HepG2 (cell line): Measurements from ENCODE around the gene WDR3. TPM values are rescaled to one million over a fixed set of nuclear protein-coding genes. Genes with fewer than 3 reads are reported as not detected.

ENCODE experiments used
- BCL3 ChIP-seq: sonication (generic); formaldehyde crosslinking; IDR thresholded peaks from 2 replicates; pipeline ENCODE4 v1.5.1; 2020; ENCODE audit warnings: mild to moderate bottlenecking, missing genetic modification reagents, moderate library complexity
- HOXA3 ChIP-seq: sonication (generic); formaldehyde crosslinking; IDR thresholded peaks from 2 replicates; pipeline ENCODE4 v1.5.0; 2020; ENCODE audit warnings: missing genetic modification reagents
- JUND ChIP-seq: sonication (generic); formaldehyde crosslinking; IDR thresholded peaks from 2 replicates; pipeline ENCODE4 v1.8.0; 2022; ENCODE audit warnings: mild to moderate bottlenecking, missing genetic modification reagents
- KDM5B ChIP-seq: sonication (generic); formaldehyde crosslinking; IDR thresholded peaks from 2 replicates; pipeline ENCODE4 v1.4.0; 2020; ENCODE audit warnings: missing genetic modification reagents, mild to moderate bottlenecking, borderline replicate concordance
- KMT2A ChIP-seq: sonication (generic); formaldehyde crosslinking; IDR thresholded peaks from 2 replicates; pipeline ENCODE4 v1.4.0; 2020; ENCODE audit warnings: missing genetic modification reagents
- MED1 ChIP-seq: sonication (generic); formaldehyde crosslinking; IDR thresholded peaks from 2 replicates; pipeline ENCODE4 v1.4.0; 2020; ENCODE audit warnings: missing genetic modification reagents
- POLR2A ChIP-seq, 2 experiments: IDR thresholded peaks; 2 replicates each; pipeline ENCODE4 v1.6.1; 2011; ENCODE audit warnings: low read depth in 2 of 2, low read length in 2 of 2, mild to moderate bottlenecking in 1 of 2, moderate library complexity in 1 of 2; ENCODE audit not compliant: insufficient read depth in 1 of 2
- RBFOX2 ChIP-seq: fragments of 200-400 bp; formaldehyde crosslinking; IDR thresholded peaks from 2 replicates; pipeline ENCODE4 v1.6.1; 2017; ENCODE audit warnings: low read depth, mild to moderate bottlenecking, low read length
- SETDB1 ChIP-seq: sonication (generic); formaldehyde crosslinking; IDR thresholded peaks from 2 replicates; pipeline ENCODE4 v1.5.1; 2020; ENCODE audit warnings: missing genetic modification reagents, mild to moderate bottlenecking, borderline replicate concordance
- SP1 ChIP-seq, 2 experiments: fragments of 450-650 bp in 1 of 2; sonication (generic) in 1 of 2; formaldehyde crosslinking in 1 of 2; IDR thresholded peaks; 2 replicates each; pipeline versions ENCODE4 v1.4.0 to v1.6.1; 2016 to 2020; ENCODE audit warnings: missing genetic modification reagents in 1 of 2
- SP4 ChIP-seq: sonication (generic); formaldehyde crosslinking; IDR thresholded peaks from 2 replicates; pipeline ENCODE4 v1.8.1; 2023; ENCODE audit warnings: mild to moderate bottlenecking, missing genetic modification reagents
- TAF15 ChIP-seq: fragments of 200-400 bp; formaldehyde crosslinking; IDR thresholded peaks from one replicate; pipeline ENCODE4 v1.6.1; 2018; ENCODE audit warnings: mild to moderate bottlenecking, low read depth, low read length; ENCODE audit not compliant: poor library complexity, severe bottlenecking
- ZFP36 ChIP-seq: fragments of 150-350 bp; IDR thresholded peaks from 2 replicates; pipeline ENCODE4 v1.6.1; 2018; ENCODE audit warnings: borderline replicate concordance, low read length, low read depth; ENCODE audit not compliant: partially characterized antibody
- ZGPAT ChIP-seq: IDR thresholded peaks from 2 replicates; pipeline ENCODE4 v1.6.1; 2016; ENCODE audit warnings: mild to moderate bottlenecking
- ZNF230 ChIP-seq: sonication (generic); formaldehyde crosslinking; IDR thresholded peaks from 2 replicates; pipeline ENCODE4 v1.4.0; 2020; ENCODE audit warnings: mild to moderate bottlenecking, missing genetic modification reagents
- ZNF292 ChIP-seq: sonication (generic); formaldehyde crosslinking; IDR thresholded peaks from 2 replicates; pipeline ENCODE4 v1.8.1; 2022; ENCODE audit warnings: mild to moderate bottlenecking, low read depth, missing genetic modification reagents, borderline replicate concordance
- ZNF354B ChIP-seq: sonication (generic); formaldehyde crosslinking; IDR thresholded peaks from 2 replicates; pipeline ENCODE4 v1.8.0; 2022; ENCODE audit warnings: mild to moderate bottlenecking, missing genetic modification reagents
- ZNF44 ChIP-seq: sonication (generic); formaldehyde crosslinking; IDR thresholded peaks from 2 replicates; pipeline ENCODE4 v1.5.1; 2020; ENCODE audit warnings: mild to moderate bottlenecking, missing genetic modification reagents
- ZNF567 ChIP-seq: sonication (generic); formaldehyde crosslinking; IDR thresholded peaks from 2 replicates; pipeline ENCODE4 v1.8.1; 2023; ENCODE audit warnings: mild to moderate bottlenecking, missing genetic modification reagents, borderline replicate concordance
- ZNF619 ChIP-seq: sonication (generic); formaldehyde crosslinking; IDR thresholded peaks from 2 replicates; pipeline ENCODE4 v1.4.0; 2020; ENCODE audit warnings: mild to moderate bottlenecking, missing genetic modification reagents
- ZNF772 ChIP-seq: sonication (generic); formaldehyde crosslinking; IDR thresholded peaks from 2 replicates; pipeline ENCODE4 v1.5.0; 2020; ENCODE audit warnings: mild to moderate bottlenecking, missing genetic modification reagents
- polyA plus RNA-seq, 8 experiments: library from polyadenylated mRNA; depleted of rRNA in 3 of 8; stranded (reverse) in 7 of 8; unstranded in 1 of 8; fragments of >200 nt; fragmentation: Illumina TruSeq in 4 of 8; extraction: Trizol in 4 of 8; gene quantifications; 2 replicates each; pipeline versions ENCODE4 v1.2.1 to v1.2.3, GENCODE V29; 2011 to 2016; ENCODE audit warnings: low read depth in 4 of 8, missing spikeins in 1 of 8, mixed read lengths in 1 of 8; ENCODE audit not compliant: insufficient read depth in 1 of 8
- total RNA-seq, 5 experiments: library from RNA; depleted of rRNA; stranded (reverse); fragments of >200 nt; fragmentation: Illumina TruSeq; extraction: Trizol; gene quantifications; 2 replicates each; pipeline ENCODE4 v1.2.3, GENCODE V29; 2016; ENCODE audit warnings: low read depth in 1 of 5
- TF ChIP-seq, protein P1 (sequence below): sonication (generic); formaldehyde crosslinking; IDR thresholded peaks from 2 replicates; pipeline ENCODE4 v1.5.0; 2020; ENCODE audit warnings: missing genetic modification reagents
- TF ChIP-seq, protein P2 (sequence below), 2 experiments: IDR thresholded peaks; 2 replicates each; pipeline ENCODE4 v1.6.1; 2011 to 2012; ENCODE audit warnings: low read length in 2 of 2, borderline replicate concordance in 1 of 2, low read depth in 1 of 2, mild to moderate bottlenecking in 1 of 2, moderate library complexity in 1 of 2

Gene WDR3
- total and polyA plus RNA-seq, 2 of the 13 experiments (the other 11 are each of a cell fraction or from before 2014, with no cell fraction given): 15.9 to 55.5 TPM

DNA sequence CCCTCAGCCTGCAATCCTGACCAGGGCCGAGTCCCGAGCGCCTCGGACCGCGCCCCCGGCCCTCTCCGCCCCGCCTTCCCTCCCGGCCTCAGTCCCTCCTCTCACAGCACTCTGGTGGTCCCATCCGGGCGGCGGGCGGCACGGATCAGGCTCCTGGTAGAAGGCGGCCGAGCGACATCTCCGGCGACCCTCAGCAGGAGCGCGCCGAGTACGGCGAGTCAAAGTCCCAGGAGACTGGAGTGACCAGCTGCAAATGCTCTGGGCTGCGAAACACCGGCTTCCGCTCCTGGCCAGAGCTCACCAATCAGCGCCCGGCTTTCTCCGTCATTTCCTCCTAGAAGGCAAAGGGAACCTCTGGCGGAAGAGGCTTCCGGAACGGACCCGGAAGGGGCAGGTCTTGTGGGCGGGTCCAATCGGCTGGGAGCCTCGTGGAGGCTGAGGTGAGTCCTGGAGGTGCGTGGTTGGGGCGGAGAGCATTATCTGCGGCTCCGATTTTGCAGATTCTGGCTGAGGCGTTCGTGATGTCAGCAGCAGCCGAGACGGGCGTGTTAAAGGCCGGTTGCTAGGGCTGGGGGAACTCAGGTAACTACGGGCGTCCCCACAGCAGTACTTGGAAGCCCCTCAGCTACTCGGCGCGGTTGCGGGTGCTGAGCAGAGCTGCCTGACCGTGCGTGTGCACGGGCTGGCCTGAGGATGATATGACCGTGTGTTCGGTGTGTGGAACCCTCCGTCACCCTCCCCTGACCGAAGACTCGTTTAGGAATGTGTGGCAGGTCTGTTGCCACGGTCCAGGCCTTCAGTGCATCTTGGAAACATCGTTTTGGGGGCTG, at the start of gene WDR3, which contains the start of gene GDAP2 (continued):
- peak; percentile 82; the same call in 1 of the 2 replicates for TF ChIP-seq BCL3 (CRISPR knock-in tag)
- no peak for TF ChIP-seq TAF15
- TF ChIP-seq RBFOX2: peak; percentile 86
- peak; percentile 82 for TF ChIP-seq ZNF230 (CRISPR knock-in tag)
- peak; percentile 40; the same call in 1 of the 2 replicates for TF ChIP-seq ZNF44 (CRISPR knock-in tag)
- TF ChIP-seq ZGPAT: peak; percentile 60; the same call in 1 of the 2 replicates
- TF ChIP-seq ZNF292 (CRISPR knock-in tag): no peak
- peak; percentile 46; the same call in 1 of the 2 replicates for TF ChIP-seq KDM5B (CRISPR knock-in tag)
- TF ChIP-seq, protein P1, sequence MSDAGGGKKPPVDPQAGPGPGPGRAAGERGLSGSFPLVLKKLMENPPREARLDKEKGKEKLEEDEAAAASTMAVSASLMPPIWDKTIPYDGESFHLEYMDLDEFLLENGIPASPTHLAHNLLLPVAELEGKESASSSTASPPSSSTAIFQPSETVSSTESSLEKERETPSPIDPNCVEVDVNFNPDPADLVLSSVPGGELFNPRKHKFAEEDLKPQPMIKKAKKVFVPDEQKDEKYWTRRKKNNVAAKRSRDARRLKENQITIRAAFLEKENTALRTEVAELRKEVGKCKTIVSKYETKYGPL (CRISPR knock-in tag): no peak
- 0 out of 2 replicates have a peak, but pooled peaks have one; percentile 15 for TF ChIP-seq ZNF772 (CRISPR knock-in tag)
- no peak for TF ChIP-seq SETDB1 (CRISPR knock-in tag)
- peak; percentile 83; the same call in 1 of the 2 replicates for TF ChIP-seq SP4 (CRISPR knock-in tag)
- TF ChIP-seq HOXA3: peak; percentile 40
- peak; percentile 76 to 86; a peak in 3 of 4 replicates for TF ChIP-seq POLR2A (IDR thresholded peaks at IDR 0.05; ENCODE audit: insufficient read depth in 1 of 2, low read depth in 2 of 2, low read length in 2 of 2)
- no peak for TF ChIP-seq ZNF619
- TF ChIP-seq ZNF567: no peak
- TF ChIP-seq MED1: peak; percentile 52; the same call in 1 of the 2 replicates
- TF ChIP-seq SP1 (IDR thresholded peaks at IDR 0.05): no peak
- TF ChIP-seq SP1 (CRISPR knock-in tag; IDR thresholded peaks at IDR 0.05): peak; percentile 68
- TF ChIP-seq ZNF354B (CRISPR knock-in tag): no peak
- peak; percentile 52 for TF ChIP-seq KMT2A (CRISPR knock-in tag)
- no peak for TF ChIP-seq JUND (CRISPR knock-in tag)
- TF ChIP-seq, protein P2, sequence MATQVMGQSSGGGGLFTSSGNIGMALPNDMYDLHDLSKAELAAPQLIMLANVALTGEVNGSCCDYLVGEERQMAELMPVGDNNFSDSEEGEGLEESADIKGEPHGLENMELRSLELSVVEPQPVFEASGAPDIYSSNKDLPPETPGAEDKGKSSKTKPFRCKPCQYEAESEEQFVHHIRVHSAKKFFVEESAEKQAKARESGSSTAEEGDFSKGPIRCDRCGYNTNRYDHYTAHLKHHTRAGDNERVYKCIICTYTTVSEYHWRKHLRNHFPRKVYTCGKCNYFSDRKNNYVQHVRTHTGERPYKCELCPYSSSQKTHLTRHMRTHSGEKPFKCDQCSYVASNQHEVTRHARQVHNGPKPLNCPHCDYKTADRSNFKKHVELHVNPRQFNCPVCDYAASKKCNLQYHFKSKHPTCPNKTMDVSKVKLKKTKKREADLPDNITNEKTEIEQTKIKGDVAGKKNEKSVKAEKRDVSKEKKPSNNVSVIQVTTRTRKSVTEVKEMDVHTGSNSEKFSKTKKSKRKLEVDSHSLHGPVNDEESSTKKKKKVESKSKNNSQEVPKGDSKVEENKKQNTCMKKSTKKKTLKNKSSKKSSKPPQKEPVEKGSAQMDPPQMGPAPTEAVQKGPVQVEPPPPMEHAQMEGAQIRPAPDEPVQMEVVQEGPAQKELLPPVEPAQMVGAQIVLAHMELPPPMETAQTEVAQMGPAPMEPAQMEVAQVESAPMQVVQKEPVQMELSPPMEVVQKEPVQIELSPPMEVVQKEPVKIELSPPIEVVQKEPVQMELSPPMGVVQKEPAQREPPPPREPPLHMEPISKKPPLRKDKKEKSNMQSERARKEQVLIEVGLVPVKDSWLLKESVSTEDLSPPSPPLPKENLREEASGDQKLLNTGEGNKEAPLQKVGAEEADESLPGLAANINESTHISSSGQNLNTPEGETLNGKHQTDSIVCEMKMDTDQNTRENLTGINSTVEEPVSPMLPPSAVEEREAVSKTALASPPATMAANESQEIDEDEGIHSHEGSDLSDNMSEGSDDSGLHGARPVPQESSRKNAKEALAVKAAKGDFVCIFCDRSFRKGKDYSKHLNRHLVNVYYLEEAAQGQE (IDR thresholded peaks at IDR 0.05; ENCODE audit: borderline replicate concordance in 1 of 2, low read depth in 1 of 2, low read length in 2 of 2): no peak
- no peak for TF ChIP-seq ZFP36
